HepG2 (cell line): ENCODE results near the gene CACNA1C. TPM values are rescaled to one million over a fixed set of nuclear protein-coding genes. Genes with fewer than 3 reads are reported as not detected.

Source experiments
- ATAC-seq: fragments of 200-7000 bp; cut with Tn5 transposase; 3 replicates; pipeline ENCODE4 v1.9.1; 2020; ENCODE audit warnings: mild to moderate bottlenecking, moderate library complexity
- BruUV-seq: library from RNA; stranded (reverse); fragments of 400-500 nt; replicated peaks from 2 replicates; lab custom pipeline; 2021; lab: Mats Ljungman, UMichigan
- CTCF ChIA-PET: fragments of 300-600 bp; formaldehyde crosslinking; extraction: SDS; loops from one replicate; lab custom pipeline; 2021; ENCODE audit warnings: low total read pairs, inconsistent platforms, low intra/inter-chr PET ratio; lab: Yijun Ruan, JAX
- POLR2A ChIA-PET: fragments of 350-600 bp; sonication (Branson Sonifier 250); formaldehyde crosslinking; loops from one replicate; lab custom pipeline; 2020; ENCODE audit warnings: antibody characterized with exemption, inconsistent platforms; lab: Yijun Ruan, JAX
- DNase-seq: peaks from one replicate; pipeline ENCODE4 v3.0.0-alpha.2; 2015; ENCODE audit warnings: low spot score
- FAIRE-seq: peaks from 3 replicates; lab custom pipeline; 2011; peaks lifted over from hg19 to GRCh38; lab: Jason Lieb, UNC
- H2AFZ ChIP-seq: one replicate; pipeline ENCODE4 v1.6.1; 2011; ENCODE audit warnings: low read length, inconsistent platforms
- H3K27ac ChIP-seq: fragments of 300-600 bp; 3 replicates; pipeline ENCODE4 v1.8.0; 2011; ENCODE audit warnings: mixed run types, mild to moderate bottlenecking, mixed read lengths, low read length, inconsistent platforms; ENCODE audit not compliant: insufficient read depth; ENCODE audit errors: extremely low read length
- H3K27me3 ChIP-seq, 2 experiments: fragments of 200-600 bp in 1 of 2; 2 replicates in 1 of 2; 3 replicates in 1 of 2; pipeline versions ENCODE4 v1.6.0 to v1.8.0; 2011; ENCODE audit warnings: low read length in 2 of 2, mild to moderate bottlenecking in 2 of 2, moderate library complexity in 2 of 2, inconsistent platforms in 1 of 2; ENCODE audit not compliant: insufficient read depth in 2 of 2, control insufficient read depth in 1 of 2
- H3K36me3 ChIP-seq, 2 experiments: fragments of 200-600 bp in 1 of 2; replicated peaks in 1 of 2; 2 replicates in 1 of 2; 3 replicates in 1 of 2; pipeline versions ENCODE4 v1.5.1 to v1.8.0; 2011; ENCODE audit warnings: low read length in 2 of 2, inconsistent platforms in 1 of 2; ENCODE audit not compliant: insufficient read depth in 2 of 2, control insufficient read depth in 1 of 2
- H3K4me1 ChIP-seq: 2 replicates; pipeline ENCODE4 v1.5.1; 2012; ENCODE audit warnings: low read length, inconsistent platforms; ENCODE audit not compliant: insufficient read depth
- H3K4me2 ChIP-seq: 2 replicates; pipeline ENCODE4 v1.6.0; 2011; ENCODE audit warnings: low read depth, low read length, inconsistent platforms
- H3K4me3 ChIP-seq, 3 experiments: fragments of 200-600 bp in 1 of 3; sonication (generic), shearing (Covaris generic) in 1 of 3; replicated peaks in 1 of 3; 2 replicates each; pipeline ENCODE4 v1.5.1; 2011 to 2016; ENCODE audit warnings: low read length in 3 of 3, inconsistent platforms in 2 of 3, low read depth in 2 of 3, mild to moderate bottlenecking in 2 of 3, control low read depth in 1 of 3, mixed read lengths in 1 of 3; ENCODE audit not compliant: insufficient read depth in 1 of 3
- H3K79me2 ChIP-seq: one replicate; pipeline ENCODE4 v1.6.1; 2011; ENCODE audit warnings: low read length, inconsistent platforms; ENCODE audit not compliant: insufficient read depth
- H3K9ac ChIP-seq: 2 replicates; pipeline ENCODE4 v1.6.0; 2011; ENCODE audit warnings: mild to moderate bottlenecking, low read depth, low read length, inconsistent platforms; ENCODE audit not compliant: insufficient read depth
- H3K9me3 ChIP-seq: 2 replicates; pipeline ENCODE4 v1.5.1; 2012; ENCODE audit warnings: mild to moderate bottlenecking, low read length
- H4K20me1 ChIP-seq: 2 replicates; pipeline ENCODE4 v1.6.0; 2011; ENCODE audit warnings: inconsistent platforms, mild to moderate bottlenecking, low read length, moderate library complexity; ENCODE audit not compliant: insufficient read depth
- BHLHE40 ChIP-seq: IDR thresholded peaks from 2 replicates; pipeline ENCODE4 v1.6.1; 2011; ENCODE audit warnings: low read length, improper control_type of control experiment
- CREB1 ChIP-seq, 2 experiments: fragments of 450-650 bp in 1 of 2; IDR thresholded peaks; 2 replicates each; pipeline ENCODE4 v1.6.1; 2016 to 2017; ENCODE audit warnings: control low read depth in 1 of 2, mild to moderate bottlenecking in 1 of 2, missing compliant biosample characterization in 1 of 2, missing genetic modification characterization in 1 of 2
- DPF2 ChIP-seq: sonication (generic); formaldehyde crosslinking; IDR thresholded peaks from 2 replicates; pipeline ENCODE4 v1.4.0; 2020; ENCODE audit warnings: mild to moderate bottlenecking, low read depth, missing genetic modification reagents, borderline replicate concordance
- HIVEP1 ChIP-seq: sonication (generic); formaldehyde crosslinking; IDR thresholded peaks from 2 replicates; pipeline ENCODE4 v1.4.0; 2020; ENCODE audit warnings: mild to moderate bottlenecking, missing genetic modification reagents
- MAX ChIP-seq: IDR thresholded peaks from 2 replicates; pipeline ENCODE4 v1.6.1; 2012; ENCODE audit warnings: inconsistent platforms
- SMAD3 ChIP-seq: sonication (generic); formaldehyde crosslinking; IDR thresholded peaks from 2 replicates; pipeline ENCODE4 v1.4.0; 2020; ENCODE audit warnings: missing genetic modification reagents
- ZBTB3 ChIP-seq: sonication (generic); formaldehyde crosslinking; IDR thresholded peaks from 2 replicates; pipeline ENCODE4 v1.4.0; 2020; ENCODE audit warnings: low read depth, mild to moderate bottlenecking, moderate library complexity, missing genetic modification reagents, borderline replicate concordance
- ZNF136 ChIP-seq: sonication (generic); formaldehyde crosslinking; IDR thresholded peaks from 2 replicates; pipeline ENCODE4 v1.8.1; 2022; ENCODE audit warnings: low read depth, mild to moderate bottlenecking, moderate library complexity, missing genetic modification reagents
- ZNF510 ChIP-seq: sonication (generic); formaldehyde crosslinking; IDR thresholded peaks from 2 replicates; pipeline ENCODE4 v1.4.0; 2020; ENCODE audit warnings: low read depth, mild to moderate bottlenecking, missing genetic modification reagents
- ZNF768 ChIP-seq: sonication (generic); formaldehyde crosslinking; IDR thresholded peaks from 2 replicates; pipeline ENCODE4 v1.4.0; 2020; ENCODE audit warnings: missing genetic modification reagents
- ZNF773 ChIP-seq: sonication (generic); formaldehyde crosslinking; IDR thresholded peaks from 2 replicates; pipeline ENCODE4 v1.4.0; 2020; ENCODE audit warnings: missing genetic modification reagents, borderline replicate concordance
- whole genome bisulfite sequencing: methylation state at CpG from one replicate; pipeline ENCODE4 v1.1.6; 2017; ENCODE audit warnings: low lambda C conversion rate; 5-methylcytosine and 5-hydroxymethylcytosine counted together
- in situ Hi-C: cut with HindIII; loops from 2 replicates; pipeline ENCODE4 v1.10.0; 2017; ENCODE audit warnings: low pct_unique_long_range_greater_than_20kb; ENCODE audit not compliant: extremely low pct_ligation_motif_present
- intact Hi-C: fragments of 100-400 bp; cut with micrococcal nuclease; formaldehyde crosslinking; loops from one replicate; pipeline ENCODE4 v1.10.0; 2022; ENCODE audit not compliant: unreplicated experiment
- polyA plus RNA-seq, 8 experiments: library from polyadenylated mRNA; depleted of rRNA in 3 of 8; stranded (reverse) in 7 of 8; unstranded in 1 of 8; fragments of >200 nt; fragmentation: Illumina TruSeq in 4 of 8; extraction: Trizol in 4 of 8; gene quantifications; 2 replicates each; pipeline versions ENCODE4 v1.2.1 to v1.2.3, GENCODE V29; 2011 to 2016; ENCODE audit warnings: low read depth in 4 of 8, missing spikeins in 1 of 8, mixed read lengths in 1 of 8; ENCODE audit not compliant: insufficient read depth in 1 of 8
- total RNA-seq, 5 experiments: library from RNA; depleted of rRNA; stranded (reverse); fragments of >200 nt; fragmentation: Illumina TruSeq; extraction: Trizol; gene quantifications; 2 replicates each; pipeline ENCODE4 v1.2.3, GENCODE V29; 2016; ENCODE audit warnings: low read depth in 1 of 5

Gene CACNA1C
- total and polyA plus RNA-seq, 2 of the 13 experiments (the other 11 are each of a cell fraction or from before 2014, with no cell fraction given), result not detected

- TF ChIP-seq ZNF768 (peak; percentile 75), DPF2 (CRISPR knock-in tag) (no peak)
- H3K4me2 ChIP-seq, result no peak overlapping the region
- in situ Hi-C loops (no loop called here), intact Hi-C loops (no loop called here)
- no TSS peak for BruUV-seq
- H3K36me3 ChIP-seq, result no peaks in the 10 kb centered on the region
- peaks cover 9 to 77% of the 10 kb centered on the region in 2 experiments; a peak in 4 of 5 replicates for H3K27me3 ChIP-seq
- POLR2A ChIA-PET, result no interaction called here
- WGBS, result 0% methylated on average over 5 of the region's 10 CpGs
- no peak overlapping the region for H2AFZ ChIP-seq
- no peaks in the 10 kb centered on the region for H3K79me2 ChIP-seq
- no peak overlapping the region for H3K4me3 ChIP-seq
- no peaks in the 10 kb centered on the region for H4K20me1 ChIP-seq
- FAIRE-seq (no peak), ATAC-seq (no peak), DNase-seq (no peak)
- no peak overlapping the region for H3K27ac ChIP-seq
- CTCF ChIA-PET, result no interaction called here
- no peaks in the 10 kb centered on the region for H3K4me1 ChIP-seq
- no peak overlapping the region for H3K9ac ChIP-seq
- no peaks in the 10 kb centered on the region for H3K9me3 ChIP-seq
Measured at GRCh38 chr12:2607881-2608607, 555.3 kb downstream of the CACNA1C start.

- WGBS, result 0% methylated on average over 4 of the region's 12 CpGs
- Histone ChIP-seq H3K9me3 (no peaks in the 10 kb centered on the region), H3K79me2 (no peaks in the 10 kb centered on the region), H3K27ac (no peak overlapping the region), H3K4me2 (no peak overlapping the region), H3K4me1 (no peaks in the 10 kb centered on the region), H3K36me3 (no peaks in the 10 kb centered on the region), H3K9ac (no peak overlapping the region), H4K20me1 (no peaks in the 10 kb centered on the region), H3K4me3 (no peak overlapping the region), H3K27me3 (peaks cover 9 to 75% of the 10 kb centered on the region in 2 experiments), H2AFZ (no peak overlapping the region)
- no TSS peak for BruUV-seq
- CTCF ChIA-PET, result no interaction called here
- POLR2A ChIA-PET, result no interaction called here
- no peak for DNase-seq
- in situ Hi-C loops, result no loop called here
- no peak for ATAC-seq
- no peak for FAIRE-seq
- TF ChIP-seq SMAD3 (CRISPR knock-in tag) (no peak), CREB1 (IDR thresholded peaks at IDR 0.05) (peak; percentile 39; the same call in 1 of the 2 replicates), CREB1 (CRISPR knock-in tag; IDR thresholded peaks at IDR 0.05) (no peak), ZNF773 (CRISPR knock-in tag) (no peak), BHLHE40 (no peak), HIVEP1 (CRISPR knock-in tag) (no peak), ZBTB3 (CRISPR knock-in tag) (no peak), ZNF510 (CRISPR knock-in tag) (no peak), MAX (no peak), ZNF136 (CRISPR knock-in tag) (no peak)
- intact Hi-C loops, result no loop called here
Measured at GRCh38 chr12:2608608-2608945, 555.8 kb downstream of the CACNA1C start.
